Neural cell (in vitro differentiated cells): ENCODE measurements around the gene CENPP. TPM values are rescaled to one million over a fixed set of nuclear protein-coding genes. Genes with fewer than 3 reads are reported as not detected.

Experiments
- H2AFZ ChIP-seq: fragments of 200-600, 300-800 bp; sonication (generic), shearing (Covaris generic); 2 replicates; pipeline ENCODE4 v1.6.0; 2014; ENCODE audit warnings: low read depth, mild to moderate bottlenecking, antibody characterized with exemption, low read length, moderate library complexity
- H3F3A ChIP-seq: fragments of 200-600 bp; shearing (Covaris generic); 2 replicates; pipeline ENCODE4 v1.6.1; 2016; ENCODE audit warnings: mild to moderate bottlenecking, moderate library complexity, mixed read lengths, antibody characterized with exemption, low read length; ENCODE audit not compliant: insufficient read depth, poor library complexity, severe bottlenecking
- H3K27ac ChIP-seq: fragments of 200-600, 300-800 bp; sonication (generic), shearing (Covaris generic); 2 replicates; pipeline ENCODE4 v1.5.1; 2014; ENCODE audit warnings: mild to moderate bottlenecking, low read length, moderate library complexity
- H3K27me3 ChIP-seq: fragments of 300-800, 200-600 bp; sonication (generic), shearing (Covaris generic); 2 replicates; pipeline ENCODE4 v1.6.0; 2014; ENCODE audit warnings: mild to moderate bottlenecking, low read depth, low read length, moderate library complexity; ENCODE audit not compliant: insufficient read depth
- H3K36me3 ChIP-seq: fragments of 300-800, 200-600 bp; sonication (generic), shearing (Covaris generic); 2 replicates; pipeline ENCODE4 v1.5.1; 2014; ENCODE audit warnings: mild to moderate bottlenecking, antibody characterized with exemption, low read length, moderate library complexity; ENCODE audit not compliant: insufficient read depth
- H3K4me2 ChIP-seq: fragments of 300-800, 200-600 bp; sonication (generic), shearing (Covaris generic); 2 replicates; pipeline ENCODE4 v1.6.0; 2014; ENCODE audit warnings: mild to moderate bottlenecking, low read length
- H3K4me3 ChIP-seq: fragments of 300-800, 200-600 bp; sonication (generic), shearing (Covaris generic); 2 replicates; pipeline ENCODE4 v1.5.1; 2014; ENCODE audit warnings: mild to moderate bottlenecking, low read length, moderate library complexity
- H3K79me2 ChIP-seq: fragments of 200-600 bp; shearing (Covaris generic); replicated peaks from 2 replicates; pipeline ENCODE4 v1.6.0; 2014; ENCODE audit warnings: mild to moderate bottlenecking, low read length, moderate library complexity; ENCODE audit not compliant: insufficient read depth
- H3K9ac ChIP-seq: fragments of 300-800, 200-600 bp; sonication (generic), shearing (Covaris generic); 2 replicates; pipeline ENCODE4 v1.6.1; 2016; ENCODE audit warnings: mild to moderate bottlenecking, low read length, mixed read lengths
- H3K9me2 ChIP-seq: fragments of 200-600 bp; shearing (Covaris generic); 2 replicates; pipeline ENCODE4 v1.6.1; 2016; ENCODE audit warnings: mild to moderate bottlenecking, low read length, mixed read lengths; ENCODE audit not compliant: insufficient read depth
- H3K9me3 ChIP-seq: fragments of 200-600, 300-800 bp; sonication (generic), shearing (Covaris generic); 2 replicates; pipeline ENCODE4 v1.6.1; 2016; ENCODE audit warnings: mild to moderate bottlenecking, mixed run types, low read length, moderate library complexity, mixed read lengths
- H4K20me1 ChIP-seq: fragments of 200-600 bp; shearing (Covaris generic); 2 replicates; pipeline ENCODE4 v1.6.1; 2016; ENCODE audit warnings: mild to moderate bottlenecking, mixed run types; ENCODE audit not compliant: insufficient read depth
- EP300 ChIP-seq: fragments of 450-650 bp; conservative IDR thresholded peaks from 2 replicates; pipeline ENCODE4 v1.6.1; 2014; ENCODE audit warnings: antibody characterized with exemption, mild to moderate bottlenecking, moderate library complexity; ENCODE audit not compliant: poor library complexity, severe bottlenecking
- EZH2 ChIP-seq: fragments of 200-600, 300-800 bp; shearing (Covaris generic), sonication (generic); IDR thresholded peaks from 2 replicates; pipeline ENCODE4 v1.6.1; 2014; ENCODE audit warnings: antibody characterized with exemption, low read length, borderline replicate concordance, mild to moderate bottlenecking; ENCODE audit not compliant: insufficient read depth, poor library complexity, severe bottlenecking
- MXI1 ChIP-seq: fragments of 450-650 bp; conservative IDR thresholded peaks from 2 replicates; pipeline ENCODE4 v1.6.1; 2014; ENCODE audit warnings: antibody characterized with exemption, mild to moderate bottlenecking; ENCODE audit not compliant: poor library complexity, severe bottlenecking
- POLR2AphosphoS5 ChIP-seq: IDR thresholded peaks from 2 replicates; pipeline ENCODE4 v1.6.1; 2012
- RAD21 ChIP-seq: fragments of 450-650 bp; conservative IDR thresholded peaks from 2 replicates; pipeline ENCODE4 v1.6.1; 2014; ENCODE audit warnings: antibody characterized with exemption, mild to moderate bottlenecking, moderate library complexity
- SMC3 ChIP-seq: fragments of 450-650 bp; conservative IDR thresholded peaks from 2 replicates; pipeline ENCODE4 v1.6.1; 2014; ENCODE audit warnings: antibody characterized with exemption, mild to moderate bottlenecking, moderate library complexity; ENCODE audit not compliant: poor library complexity
- TAF1 ChIP-seq: IDR thresholded peaks from 2 replicates; pipeline ENCODE4 v1.6.1; 2012; ENCODE audit warnings: low read depth
- polyA plus RNA-seq: library from polyadenylated mRNA; depleted of rRNA; stranded (reverse); fragments of >200 nt; gene quantifications from 2 replicates; pipeline ENCODE4 v1.2.3, GENCODE V29; 2014
- TF ChIP-seq, protein P1 (sequence below): fragments of 450-650 bp; IDR thresholded peaks from 2 replicates; pipeline ENCODE4 v1.5.1; 2014; ENCODE audit warnings: antibody characterized with exemption, mild to moderate bottlenecking, moderate library complexity; ENCODE audit not compliant: poor library complexity, severe bottlenecking
- TF ChIP-seq, protein P2 (sequence below): IDR thresholded peaks from 2 replicates; pipeline ENCODE4 v1.6.1; 2012; ENCODE audit warnings: borderline replicate concordance

The CENPP gene
- polyA plus RNA-seq, 1 donor from 2014 or later, result 5.0 TPM

DNA sequence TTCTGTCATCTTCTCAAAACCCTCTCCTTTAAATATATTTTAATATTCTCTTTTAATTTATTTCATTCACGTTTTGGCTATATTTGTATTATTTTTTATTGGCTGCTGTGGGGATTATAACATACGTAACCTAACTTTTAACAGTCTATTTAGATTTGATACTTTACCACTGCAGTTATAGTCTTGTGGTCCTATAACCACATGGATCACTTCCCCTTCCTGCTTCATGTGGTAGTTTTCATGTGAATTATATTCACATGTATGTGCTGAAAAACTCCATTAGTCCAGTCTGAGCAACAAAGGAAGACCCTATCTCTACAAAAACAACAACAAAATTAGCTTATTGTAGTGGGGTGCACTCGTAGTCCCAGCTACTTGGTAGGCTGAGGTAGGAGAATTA is 34.3 kb downstream of the CENPP start:
- H3K27me3 ChIP-seq, result no peaks in the 10 kb centered on the region
- no peak overlapping the region for H2AFZ ChIP-seq
- H4K20me1 ChIP-seq, result no peaks in the 10 kb centered on the region
- no peaks in the 10 kb centered on the region for H3K9me3 ChIP-seq
- H3K36me3 ChIP-seq, result no peaks in the 10 kb centered on the region
- no peak overlapping the region for H3K4me2 ChIP-seq
- H3K4me3 ChIP-seq, result no peak overlapping the region
- no peak overlapping the region for H3K9ac ChIP-seq
- H3F3A ChIP-seq, result no peaks in the 10 kb centered on the region
- TF ChIP-seq EP300 (no peak), TAF1 (no peak), POLR2AphosphoS5 (no peak), SMC3 (no peak), RAD21 (no peak), MXI1 (no peak), EZH2 (no peak)
- TF ChIP-seq, protein P1, sequence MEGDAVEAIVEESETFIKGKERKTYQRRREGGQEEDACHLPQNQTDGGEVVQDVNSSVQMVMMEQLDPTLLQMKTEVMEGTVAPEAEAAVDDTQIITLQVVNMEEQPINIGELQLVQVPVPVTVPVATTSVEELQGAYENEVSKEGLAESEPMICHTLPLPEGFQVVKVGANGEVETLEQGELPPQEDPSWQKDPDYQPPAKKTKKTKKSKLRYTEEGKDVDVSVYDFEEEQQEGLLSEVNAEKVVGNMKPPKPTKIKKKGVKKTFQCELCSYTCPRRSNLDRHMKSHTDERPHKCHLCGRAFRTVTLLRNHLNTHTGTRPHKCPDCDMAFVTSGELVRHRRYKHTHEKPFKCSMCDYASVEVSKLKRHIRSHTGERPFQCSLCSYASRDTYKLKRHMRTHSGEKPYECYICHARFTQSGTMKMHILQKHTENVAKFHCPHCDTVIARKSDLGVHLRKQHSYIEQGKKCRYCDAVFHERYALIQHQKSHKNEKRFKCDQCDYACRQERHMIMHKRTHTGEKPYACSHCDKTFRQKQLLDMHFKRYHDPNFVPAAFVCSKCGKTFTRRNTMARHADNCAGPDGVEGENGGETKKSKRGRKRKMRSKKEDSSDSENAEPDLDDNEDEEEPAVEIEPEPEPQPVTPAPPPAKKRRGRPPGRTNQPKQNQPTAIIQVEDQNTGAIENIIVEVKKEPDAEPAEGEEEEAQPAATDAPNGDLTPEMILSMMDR, result no peak
- TF ChIP-seq, protein P2, sequence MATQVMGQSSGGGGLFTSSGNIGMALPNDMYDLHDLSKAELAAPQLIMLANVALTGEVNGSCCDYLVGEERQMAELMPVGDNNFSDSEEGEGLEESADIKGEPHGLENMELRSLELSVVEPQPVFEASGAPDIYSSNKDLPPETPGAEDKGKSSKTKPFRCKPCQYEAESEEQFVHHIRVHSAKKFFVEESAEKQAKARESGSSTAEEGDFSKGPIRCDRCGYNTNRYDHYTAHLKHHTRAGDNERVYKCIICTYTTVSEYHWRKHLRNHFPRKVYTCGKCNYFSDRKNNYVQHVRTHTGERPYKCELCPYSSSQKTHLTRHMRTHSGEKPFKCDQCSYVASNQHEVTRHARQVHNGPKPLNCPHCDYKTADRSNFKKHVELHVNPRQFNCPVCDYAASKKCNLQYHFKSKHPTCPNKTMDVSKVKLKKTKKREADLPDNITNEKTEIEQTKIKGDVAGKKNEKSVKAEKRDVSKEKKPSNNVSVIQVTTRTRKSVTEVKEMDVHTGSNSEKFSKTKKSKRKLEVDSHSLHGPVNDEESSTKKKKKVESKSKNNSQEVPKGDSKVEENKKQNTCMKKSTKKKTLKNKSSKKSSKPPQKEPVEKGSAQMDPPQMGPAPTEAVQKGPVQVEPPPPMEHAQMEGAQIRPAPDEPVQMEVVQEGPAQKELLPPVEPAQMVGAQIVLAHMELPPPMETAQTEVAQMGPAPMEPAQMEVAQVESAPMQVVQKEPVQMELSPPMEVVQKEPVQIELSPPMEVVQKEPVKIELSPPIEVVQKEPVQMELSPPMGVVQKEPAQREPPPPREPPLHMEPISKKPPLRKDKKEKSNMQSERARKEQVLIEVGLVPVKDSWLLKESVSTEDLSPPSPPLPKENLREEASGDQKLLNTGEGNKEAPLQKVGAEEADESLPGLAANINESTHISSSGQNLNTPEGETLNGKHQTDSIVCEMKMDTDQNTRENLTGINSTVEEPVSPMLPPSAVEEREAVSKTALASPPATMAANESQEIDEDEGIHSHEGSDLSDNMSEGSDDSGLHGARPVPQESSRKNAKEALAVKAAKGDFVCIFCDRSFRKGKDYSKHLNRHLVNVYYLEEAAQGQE, result no peak
- H3K79me2 ChIP-seq, result no peaks in the 10 kb centered on the region
- no peak overlapping the region for H3K27ac ChIP-seq
- no peaks in the 10 kb centered on the region for H3K9me2 ChIP-seq

DNA sequence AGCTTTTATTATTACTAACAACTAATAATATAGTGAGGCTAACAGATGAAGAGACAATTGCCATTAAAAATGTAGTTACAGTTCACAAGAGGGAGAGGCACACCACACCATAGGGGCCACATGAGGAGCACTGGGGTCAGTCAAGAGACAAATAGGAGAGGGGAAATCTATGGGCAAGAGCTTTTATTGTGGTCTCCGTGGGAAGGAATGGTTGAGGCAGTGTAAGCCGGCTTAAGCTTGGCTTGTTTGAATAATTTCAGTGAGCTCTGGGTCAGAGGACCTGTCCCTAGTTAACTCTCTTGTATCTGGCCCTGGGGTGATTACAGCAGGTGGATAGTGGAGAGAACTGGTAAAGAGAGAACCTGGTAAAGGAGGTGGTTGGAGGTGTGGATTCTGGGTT is 43.3 kb downstream of the CENPP start:
- Histone ChIP-seq H3K36me3 (no peaks in the 10 kb centered on the region), H3K79me2 (no peaks in the 10 kb centered on the region), H3K27me3 (no peaks in the 10 kb centered on the region), H4K20me1 (no peaks in the 10 kb centered on the region), H3K9me2 (no peaks in the 10 kb centered on the region), H3K9ac (no peak overlapping the region), H3K4me3 (no peak overlapping the region), H2AFZ (no peak overlapping the region), H3K9me3 (no peaks in the 10 kb centered on the region), H3F3A (no peaks in the 10 kb centered on the region), H3K4me2 (no peak overlapping the region), H3K27ac (no peak overlapping the region)
- TF ChIP-seq EP300 (no peak), POLR2AphosphoS5 (no peak), MXI1 (no peak), TAF1 (no peak), EZH2 (no peak)
